ENCODE data around the gene LYPD6B.

GRCh38 chr2:149049142-149049541 is 10.6 kb downstream of the LYPD6B start:
- no peak for TF ChIP-seq CTCF (conservative IDR thresholded peaks at IDR 0.05; ENCODE audit: low read length)
- TF ChIP-seq EZH2phosphoT487 (IDR thresholded peaks at IDR 0.05; ENCODE audit: borderline replicate concordance): no peak

All from Loucy (cell line).